ENCODE data around the gene PPP6R2. TPM values are rescaled to one million over a fixed set of nuclear protein-coding genes. Genes with fewer than 3 reads are reported as not detected.

The PPP6R2 gene
- total RNA-seq, 1 experiment from 2014 or later: 42.6 TPM

DNA sequence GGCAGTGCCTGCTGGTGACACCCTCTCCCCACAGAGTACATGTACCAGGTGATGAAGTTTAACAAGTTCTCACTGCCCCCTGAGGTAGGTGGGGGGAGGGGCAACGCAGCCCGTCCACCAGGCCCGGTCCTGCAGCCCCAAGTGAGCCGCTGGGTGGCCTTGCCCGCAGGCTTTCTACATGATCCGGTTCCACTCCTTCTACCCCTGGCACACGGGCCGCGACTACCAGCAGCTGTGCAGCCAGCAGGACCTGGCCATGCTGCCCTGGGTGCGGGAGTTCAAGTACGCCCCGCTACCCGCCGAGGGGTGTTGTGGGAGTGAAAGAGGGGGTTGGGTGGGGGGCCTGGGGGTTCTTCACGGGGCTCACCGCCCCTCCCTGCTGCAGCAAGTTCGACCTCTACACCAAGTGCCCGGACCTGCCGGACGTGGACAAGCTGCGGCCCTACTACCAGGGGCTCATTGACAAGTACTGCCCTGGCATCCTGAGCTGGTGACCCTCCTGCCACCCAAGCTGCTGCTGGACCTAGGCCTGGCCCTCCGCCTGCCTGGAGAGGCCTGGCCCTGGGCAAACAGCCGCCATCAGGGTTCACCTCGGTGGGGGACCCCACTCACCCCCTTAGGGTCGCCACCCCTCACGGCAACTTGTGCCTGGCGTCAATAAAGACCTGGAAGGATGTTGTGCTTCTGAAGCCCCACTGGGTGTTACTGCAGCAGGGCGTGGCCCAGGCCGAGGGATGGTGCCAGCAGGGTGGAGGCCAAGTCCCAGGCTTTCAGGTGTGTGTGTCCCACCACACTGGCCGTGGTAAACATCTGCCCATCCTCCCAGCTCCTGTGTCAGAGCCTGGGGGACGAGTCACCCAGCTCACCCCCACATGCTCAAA is 146.5 kb downstream of the PPP6R2 start:
- no CpG with 5 or more reads among the region's 31 CpGs for WGBS (ENCODE audit: extremely low coverage, insufficient read length, low lambda C conversion rate)
- no peak overlapping the region for H2BK12ac ChIP-seq (ENCODE audit: insufficient read length, low read depth, low read length)
- no peak overlapping the region for H3K27ac ChIP-seq (ENCODE audit: insufficient read length, low read depth, low read length)
- H3K27me3 ChIP-seq (ENCODE audit: insufficient read depth, low read length): no peaks in the 10 kb centered on the region
- H3K27ac Mint-ChIP-seq: no peak overlapping the region
- H3K4me1 Mint-ChIP-seq: peaks cover 3 to 6% of the 10 kb centered on the region in 2 experiments; a peak in 2 of 4 replicates
- H2BK5ac ChIP-seq (ENCODE audit: insufficient read length, low read length): no peak overlapping the region
- no peak overlapping the region for H2BK15ac ChIP-seq (ENCODE audit: low read depth, low read length)
- H3K4me1 ChIP-seq (ENCODE audit: insufficient read depth, low read length): no peaks in the 10 kb centered on the region
- H3K36me3 Mint-ChIP-seq (ENCODE audit: insufficient read depth in 1 of 3, low read depth in 3 of 3): peaks cover 0 to 2% (median 0%) of the 10 kb centered on the region in 3 experiments; a peak in 1 of 7 replicates
- H3K14ac ChIP-seq (ENCODE audit: insufficient read depth, low read length): no peak overlapping the region
- no peaks in the 10 kb centered on the region for H4K20me1 ChIP-seq (ENCODE audit: control insufficient read depth, insufficient read depth, insufficient read length)
- no peak overlapping the region for H4K5ac ChIP-seq (ENCODE audit: insufficient read length, low read depth, low read length)
- H3K79me2 ChIP-seq (ENCODE audit: insufficient read depth, low read length): no peaks in the 10 kb centered on the region
- no peak overlapping the region for H2AK5ac ChIP-seq (ENCODE audit: insufficient read length, low read length)
- no peak overlapping the region for H4K8ac ChIP-seq (replicated peaks; ENCODE audit: insufficient read length, low read depth, low read length)
- H3K18ac ChIP-seq (ENCODE audit: insufficient read length, low read depth, low read length): no peak overlapping the region
- H3K4ac ChIP-seq (ENCODE audit: low read depth, low read length): no peak overlapping the region
- H2BK120ac ChIP-seq (ENCODE audit: low read depth, low read length, poor library complexity, severe bottlenecking): no peak overlapping the region
- no peak overlapping the region for H2AFZ ChIP-seq (ENCODE audit: low read length)
- no peak overlapping the region for H3K23ac ChIP-seq (ENCODE audit: insufficient read length, low read depth, low read length)
- H3K9me3 ChIP-seq (ENCODE audit: control insufficient read depth, low read depth, low read length): no peaks in the 10 kb centered on the region
- H3K27me3 Mint-ChIP-seq (ENCODE audit: low read depth): peaks cover 9% of the 10 kb centered on the region
- no peaks in the 10 kb centered on the region for H3K79me1 ChIP-seq (ENCODE audit: insufficient read depth, low read depth, low read length, poor library complexity, severe bottlenecking)
- H4K91ac ChIP-seq (ENCODE audit: insufficient read length, low read depth, low read length): no peak overlapping the region
- no peak overlapping the region for H3K9ac ChIP-seq (ENCODE audit: extremely low read depth, insufficient read length, low read length)
- no peak overlapping the region for H3K4me3 Mint-ChIP-seq
- H3K4me2 ChIP-seq (ENCODE audit: insufficient read depth, insufficient read length, low read length): no peak overlapping the region
- peaks cover 0 to 3% of the 10 kb centered on the region in 2 experiments; a peak in 1 of 5 replicates for H3K9me3 Mint-ChIP-seq
- no peak overlapping the region for H3T11ph ChIP-seq (ENCODE audit: low read length)
- no peak overlapping the region for H3K56ac ChIP-seq (ENCODE audit: insufficient read length, low read depth, low read length)
- H2BK20ac ChIP-seq (ENCODE audit: low read depth, low read length, poor library complexity, severe bottlenecking): no peak overlapping the region
- TF ChIP-seq, protein P1, sequence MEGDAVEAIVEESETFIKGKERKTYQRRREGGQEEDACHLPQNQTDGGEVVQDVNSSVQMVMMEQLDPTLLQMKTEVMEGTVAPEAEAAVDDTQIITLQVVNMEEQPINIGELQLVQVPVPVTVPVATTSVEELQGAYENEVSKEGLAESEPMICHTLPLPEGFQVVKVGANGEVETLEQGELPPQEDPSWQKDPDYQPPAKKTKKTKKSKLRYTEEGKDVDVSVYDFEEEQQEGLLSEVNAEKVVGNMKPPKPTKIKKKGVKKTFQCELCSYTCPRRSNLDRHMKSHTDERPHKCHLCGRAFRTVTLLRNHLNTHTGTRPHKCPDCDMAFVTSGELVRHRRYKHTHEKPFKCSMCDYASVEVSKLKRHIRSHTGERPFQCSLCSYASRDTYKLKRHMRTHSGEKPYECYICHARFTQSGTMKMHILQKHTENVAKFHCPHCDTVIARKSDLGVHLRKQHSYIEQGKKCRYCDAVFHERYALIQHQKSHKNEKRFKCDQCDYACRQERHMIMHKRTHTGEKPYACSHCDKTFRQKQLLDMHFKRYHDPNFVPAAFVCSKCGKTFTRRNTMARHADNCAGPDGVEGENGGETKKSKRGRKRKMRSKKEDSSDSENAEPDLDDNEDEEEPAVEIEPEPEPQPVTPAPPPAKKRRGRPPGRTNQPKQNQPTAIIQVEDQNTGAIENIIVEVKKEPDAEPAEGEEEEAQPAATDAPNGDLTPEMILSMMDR (conservative IDR thresholded peaks at IDR 0.05): no peak
- H3K23me2 ChIP-seq (ENCODE audit: insufficient read length, low read depth, low read length, poor library complexity, severe bottlenecking): no peaks in the 10 kb centered on the region
- DNase-seq: peak; percentile 25

All from H9 (cell line).